COR-L47 (cell line): ENCODE measurements around the gene SF3B4.
"Not testable (repeated sequence)": the region's sequence is repeated elsewhere in the genome, so short reads cannot be mapped to it uniquely, and the experiment has no call there.

Experiments
- DNase-seq: peaks from one replicate; lab custom pipeline; 2025; lab: John Stamatoyannopoulos, UW

The SF3B4 gene, protein sequence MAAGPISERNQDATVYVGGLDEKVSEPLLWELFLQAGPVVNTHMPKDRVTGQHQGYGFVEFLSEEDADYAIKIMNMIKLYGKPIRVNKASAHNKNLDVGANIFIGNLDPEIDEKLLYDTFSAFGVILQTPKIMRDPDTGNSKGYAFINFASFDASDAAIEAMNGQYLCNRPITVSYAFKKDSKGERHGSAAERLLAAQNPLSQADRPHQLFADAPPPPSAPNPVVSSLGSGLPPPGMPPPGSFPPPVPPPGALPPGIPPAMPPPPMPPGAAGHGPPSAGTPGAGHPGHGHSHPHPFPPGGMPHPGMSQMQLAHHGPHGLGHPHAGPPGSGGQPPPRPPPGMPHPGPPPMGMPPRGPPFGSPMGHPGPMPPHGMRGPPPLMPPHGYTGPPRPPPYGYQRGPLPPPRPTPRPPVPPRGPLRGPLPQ

DNA sequence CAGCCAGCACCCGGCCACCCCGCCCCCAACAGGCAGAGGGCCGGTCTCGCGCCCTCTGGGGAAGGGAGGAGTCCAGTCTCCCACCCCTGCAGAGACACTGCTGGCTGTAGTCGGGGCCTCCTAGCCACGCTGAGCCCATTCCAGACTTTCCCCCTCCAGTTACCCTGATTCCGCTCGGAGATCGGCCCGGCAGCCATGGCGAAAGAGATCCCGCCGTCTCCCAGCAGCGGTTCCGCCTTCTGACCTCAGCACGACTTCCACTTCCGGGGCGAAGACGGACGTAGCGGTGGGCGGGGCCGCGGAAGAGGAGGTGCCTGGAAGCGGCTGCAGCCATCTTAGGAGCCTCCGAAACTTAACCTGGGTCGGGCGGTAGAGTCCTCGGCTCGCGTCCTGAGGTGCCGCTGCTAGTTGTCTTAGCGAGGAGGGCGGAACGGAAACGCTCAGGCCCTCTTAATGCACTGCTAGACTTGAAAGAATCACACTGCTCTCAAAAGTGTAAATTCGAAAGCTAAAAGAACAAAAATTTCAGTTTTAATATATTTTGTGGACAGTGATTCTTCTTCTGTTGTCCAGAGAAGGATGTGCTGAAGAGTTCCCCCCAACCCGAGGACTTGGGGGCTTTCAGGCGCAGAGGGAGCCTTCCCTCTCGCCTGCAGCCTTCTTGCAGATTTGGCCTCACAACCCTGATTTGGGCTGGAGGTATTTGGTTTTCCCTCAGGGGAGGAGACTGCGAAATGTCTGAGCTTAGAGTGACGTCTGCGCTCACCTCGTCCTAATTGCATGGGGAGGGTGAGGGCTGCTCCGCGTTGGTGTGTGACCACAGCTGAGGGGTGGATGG is at the start of gene SF3B4:
SF3B4 (minus strand) TSS at position 241 of the 838 bp plus-strand sequence; CDS start at position 197, 44 bp downstream.
- peak; percentile 89 for DNase-seq

DNA sequence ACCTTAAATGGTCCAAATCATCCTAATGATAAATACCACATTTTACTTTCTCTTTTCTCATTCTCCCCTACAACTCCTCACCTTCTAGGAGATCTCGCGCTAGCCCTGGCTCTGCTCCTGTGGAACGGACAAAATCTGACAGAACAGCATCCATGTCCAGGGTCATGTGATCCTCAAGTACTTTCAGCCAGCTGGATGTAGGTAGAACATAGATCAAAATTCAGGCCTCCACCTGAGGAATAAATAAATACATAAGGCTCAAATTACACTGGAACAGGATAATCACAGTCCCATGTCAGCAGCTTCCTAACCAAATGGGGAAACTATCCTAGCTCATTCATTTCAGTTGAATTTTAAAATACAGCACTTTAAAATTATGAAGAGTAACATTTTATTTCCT is 49.7 kb upstream of the SF3B4 start:
- DNase-seq = no peak

DNA sequence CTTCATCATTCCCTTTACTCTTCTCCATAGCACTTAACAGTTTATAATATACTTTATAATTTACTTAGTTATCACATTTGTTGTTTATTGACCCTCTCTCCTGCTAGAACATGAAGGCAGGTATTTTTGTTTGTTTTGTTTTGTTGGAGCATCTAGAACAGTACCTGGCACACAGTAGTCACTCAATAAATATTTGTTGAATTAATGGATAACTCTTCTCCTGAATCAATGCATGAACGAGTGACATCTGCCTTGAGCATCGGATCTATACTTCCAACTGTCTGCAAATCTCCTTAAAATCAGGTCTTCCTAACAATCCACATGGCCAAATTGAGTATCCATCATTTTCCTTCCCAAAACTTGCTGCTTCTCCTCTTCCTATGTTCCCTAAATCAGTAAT is 44.9 kb upstream of the SF3B4 start:
- DNase-seq = no peak

DNA sequence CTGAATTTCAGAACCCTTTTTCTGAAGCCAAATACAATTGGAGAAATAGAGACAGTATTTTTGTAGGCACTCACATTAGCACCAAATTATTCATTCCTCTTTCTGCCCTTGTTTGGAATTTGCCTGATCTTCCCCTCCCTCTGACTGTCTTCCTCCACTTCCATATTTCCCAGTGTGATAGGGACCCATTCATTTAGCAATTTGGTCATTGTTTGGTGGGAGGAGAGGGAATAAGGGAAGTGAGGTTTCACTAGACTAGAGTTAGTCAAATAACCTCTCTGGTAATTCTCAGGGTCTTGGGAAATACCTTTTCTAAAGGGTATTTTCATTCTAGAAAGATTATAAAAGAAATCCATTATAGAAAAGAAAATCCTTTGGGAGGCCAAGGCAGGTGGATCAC is 40.0 kb upstream of the SF3B4 start:
- DNase-seq = no peak

DNA sequence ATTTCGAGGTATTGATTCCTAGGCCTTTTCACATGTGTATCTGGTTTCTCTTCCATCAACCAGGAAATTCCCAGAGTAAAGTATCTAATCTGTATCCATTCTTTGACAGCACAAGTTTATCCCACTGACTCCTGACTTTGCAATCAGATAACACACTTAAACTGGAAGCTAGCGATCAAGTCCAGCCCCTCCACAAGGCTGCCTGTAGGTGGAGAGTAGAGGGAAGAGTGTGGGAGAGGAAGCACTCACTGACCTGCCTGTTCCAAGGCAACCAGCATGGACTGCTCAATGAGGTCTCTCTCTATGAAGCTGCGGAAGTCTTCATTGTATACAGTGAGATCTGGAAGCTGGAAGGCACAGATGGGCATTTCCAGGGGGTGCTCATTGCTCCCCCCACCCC is 39.4 kb upstream of the SF3B4 start:
- DNase-seq = no peak

DNA sequence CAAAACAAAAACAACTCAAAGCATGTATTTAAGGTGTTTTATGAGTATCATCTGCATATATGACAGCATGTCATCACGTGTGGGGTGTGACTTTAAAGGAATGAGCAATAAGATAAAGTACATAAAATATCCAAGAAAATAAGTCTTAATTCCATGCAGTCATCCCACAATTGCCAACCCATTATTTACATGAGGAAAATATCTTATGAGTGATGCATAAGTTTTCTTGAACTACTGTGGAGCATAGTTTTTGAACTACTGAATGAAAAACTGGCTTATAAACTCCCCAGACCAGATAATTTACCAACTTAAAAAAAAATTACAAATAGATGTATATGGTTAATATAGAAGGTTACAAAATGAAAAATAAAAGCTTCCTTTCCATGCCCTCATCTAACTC is 38.8 kb upstream of the SF3B4 start:
- no peak for DNase-seq

DNA sequence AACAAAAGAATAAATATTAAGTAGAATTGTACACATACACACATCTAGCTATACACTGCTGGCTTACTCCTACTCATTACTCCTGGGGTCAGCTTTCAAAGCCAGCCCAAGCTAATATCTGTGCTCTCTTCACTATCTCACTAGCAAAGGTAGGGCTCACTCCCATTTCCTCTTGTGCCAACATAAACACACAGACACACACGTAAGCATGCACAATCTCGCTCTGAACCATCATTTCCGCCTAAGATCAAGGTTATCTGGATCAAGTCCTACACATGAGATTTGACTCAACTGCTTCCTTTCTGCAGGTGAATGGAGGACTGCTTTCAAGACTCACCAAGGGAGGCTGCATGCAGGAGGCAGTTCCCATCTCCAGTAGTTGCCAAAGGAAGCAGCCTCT is 37.8 kb upstream of the SF3B4 start:
- DNase-seq = no peak

DNA sequence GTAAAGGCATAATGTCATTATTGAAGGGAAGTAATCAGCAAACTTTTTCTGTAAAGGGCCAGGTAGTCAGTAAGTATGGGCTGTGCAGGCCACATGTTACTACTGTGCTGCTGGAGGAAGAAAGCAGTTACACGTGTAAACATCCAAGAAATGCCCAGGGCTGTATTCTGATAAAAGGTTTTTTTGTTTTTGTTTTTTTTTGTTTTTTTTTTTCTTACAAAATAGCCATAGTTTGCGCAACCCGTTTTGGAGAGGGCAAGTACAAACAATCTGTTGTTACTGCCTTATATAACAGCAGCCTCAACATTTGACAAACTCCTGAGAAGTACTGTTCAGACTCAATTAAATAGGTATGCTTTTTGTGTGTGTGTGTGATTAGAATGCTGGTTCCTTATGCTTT is 35.8 kb upstream of the SF3B4 start:
- DNase-seq = no peak

DNA sequence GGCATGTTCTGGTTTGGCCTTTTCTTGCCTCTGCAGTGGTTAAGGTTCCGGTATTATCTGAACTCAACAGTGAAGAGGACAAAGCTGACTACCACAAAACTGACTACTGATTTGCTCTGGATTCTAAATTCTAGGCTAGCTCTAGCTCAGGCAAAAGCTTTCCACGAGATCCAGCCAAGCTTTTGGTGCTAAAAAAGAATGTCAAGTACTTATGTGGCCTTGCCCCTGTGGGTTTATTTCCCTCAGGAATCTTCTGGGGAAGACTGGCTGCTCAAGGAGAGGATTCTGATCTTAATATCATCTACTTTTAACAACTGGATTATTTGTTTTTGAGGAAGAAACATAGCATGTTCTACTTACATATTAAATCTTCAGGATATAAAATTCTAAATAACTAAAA is 35.1 kb upstream of the SF3B4 start:
- DNase-seq = no peak

DNA sequence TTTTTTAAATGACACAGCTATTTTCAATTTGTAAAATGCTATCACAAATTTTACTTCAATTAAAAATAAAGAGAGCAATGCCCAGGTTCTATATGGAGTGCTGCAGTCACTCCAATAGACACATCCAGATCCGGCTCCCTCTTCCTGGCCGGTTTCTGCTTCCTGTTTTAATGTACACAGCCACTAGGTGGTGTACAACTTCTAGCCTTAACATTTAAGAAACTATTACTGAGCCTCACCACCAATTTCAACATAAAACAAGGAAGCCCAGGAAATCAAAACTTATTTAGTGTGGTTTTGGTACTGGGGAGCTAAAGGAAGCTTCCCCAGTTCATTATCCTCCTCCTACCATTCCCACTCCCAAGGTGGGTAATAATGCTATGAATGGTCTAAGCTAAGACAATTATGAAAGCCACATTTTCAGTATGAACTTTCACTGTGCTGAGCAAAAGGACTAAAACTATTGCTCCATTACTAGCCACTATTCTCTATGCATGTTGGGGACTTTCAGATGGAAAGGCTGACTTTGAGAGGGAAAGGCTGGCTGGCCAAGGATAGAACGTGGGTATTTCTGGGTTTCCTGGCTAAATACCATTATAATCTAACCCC is 34.5 kb upstream of the SF3B4 start:
- DNase-seq = peak; percentile 47

DNA sequence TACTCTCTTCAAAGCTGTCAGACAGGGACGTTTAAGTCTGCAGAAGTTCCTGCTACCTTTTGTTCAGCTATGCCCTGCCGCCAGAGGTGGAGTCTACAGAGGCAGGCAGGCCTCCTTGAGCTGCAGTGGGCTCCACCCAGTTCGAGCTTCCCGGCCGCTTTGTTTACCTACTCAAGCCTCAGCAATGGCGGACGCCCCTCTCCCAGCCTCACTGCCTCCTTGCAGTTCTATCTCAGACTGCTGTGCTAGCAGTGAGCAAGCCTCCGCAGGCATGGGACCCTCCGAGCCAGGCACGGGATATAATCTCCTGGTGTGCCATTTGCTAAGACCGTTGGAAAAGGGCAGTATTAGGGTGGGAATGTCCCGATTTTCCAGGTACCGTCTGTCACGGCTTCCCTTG is 29.9 kb upstream of the SF3B4 start:
- not testable (repeated sequence) for DNase-seq

DNA sequence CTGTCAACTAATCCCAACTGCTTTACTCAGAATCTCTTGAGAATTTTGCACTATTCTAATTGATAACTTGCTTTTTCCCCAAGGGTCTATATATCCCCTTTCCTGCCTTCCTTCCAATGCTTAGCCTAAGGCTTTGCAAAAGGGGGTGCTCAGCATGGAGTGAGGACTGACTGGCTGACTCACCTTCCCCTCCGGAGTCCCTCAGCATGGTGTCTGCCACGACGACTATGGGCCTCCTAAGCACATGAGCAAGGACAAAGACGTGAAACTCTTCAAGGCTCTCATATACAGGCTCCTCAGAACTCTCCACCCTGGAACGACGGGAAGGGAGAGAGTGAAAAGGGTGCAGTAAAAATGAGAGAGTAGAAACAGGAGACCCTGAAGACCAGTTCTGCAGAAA is 22.3 kb upstream of the SF3B4 start:
- no peak for DNase-seq

DNA sequence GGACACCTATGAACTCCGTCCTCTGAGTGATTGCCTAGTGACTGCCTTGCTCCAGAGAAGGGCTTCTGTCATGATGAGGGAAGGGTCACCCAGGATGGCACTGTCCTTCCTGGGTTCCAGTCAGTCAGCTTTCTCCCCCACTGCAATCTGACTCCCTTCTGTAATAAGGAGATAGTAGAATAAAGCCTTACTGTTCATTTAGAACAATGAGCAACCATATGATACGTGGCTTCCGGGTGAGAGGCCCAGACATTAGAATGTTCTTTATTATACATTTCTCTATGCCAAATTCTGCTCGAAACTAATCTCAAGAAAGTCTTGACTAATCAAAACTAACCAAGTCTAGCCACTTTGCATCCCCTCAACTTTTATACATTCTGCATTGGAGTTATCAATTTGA is 17.6 kb upstream of the SF3B4 start:
- DNase-seq = no peak

DNA sequence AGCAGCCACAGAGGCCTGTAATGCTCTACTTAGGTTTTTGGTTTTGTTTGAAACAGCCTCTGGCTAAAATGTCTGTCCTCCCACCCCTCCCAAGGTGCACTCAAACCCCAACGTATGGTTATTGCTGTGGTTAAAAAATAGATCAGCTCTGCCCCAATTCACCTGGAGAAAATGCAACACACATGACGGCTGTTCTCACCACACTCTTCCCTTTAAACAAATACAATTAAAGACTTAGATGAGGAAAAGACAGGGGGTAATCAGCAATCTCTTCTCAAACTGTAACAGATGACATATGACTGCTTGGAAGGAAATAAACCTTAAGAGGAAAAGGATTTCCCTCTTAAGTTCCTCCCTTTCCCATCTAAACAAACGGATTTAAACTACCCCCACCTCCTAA is 15.3 kb upstream of the SF3B4 start:
- DNase-seq = no peak

DNA sequence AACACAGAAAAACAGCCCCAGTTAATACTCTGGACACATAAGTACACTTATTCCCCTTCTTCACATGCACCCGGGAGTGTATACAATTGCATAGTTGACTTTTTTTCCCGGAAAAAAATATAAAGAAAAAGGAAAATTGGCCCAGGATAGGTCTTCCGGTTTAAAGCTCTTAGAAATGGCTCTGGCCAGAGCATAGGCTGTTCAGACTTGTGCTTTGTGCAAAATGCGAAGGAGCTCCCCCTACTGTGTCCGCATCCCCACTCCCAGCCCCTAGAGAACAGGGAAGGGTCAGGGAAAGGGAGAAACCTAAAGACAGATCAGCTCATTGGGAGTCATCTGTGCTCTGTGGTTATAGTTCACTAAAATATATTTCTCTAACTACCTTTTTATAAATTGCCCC is 14.6 kb upstream of the SF3B4 start:
- no peak for DNase-seq

DNA sequence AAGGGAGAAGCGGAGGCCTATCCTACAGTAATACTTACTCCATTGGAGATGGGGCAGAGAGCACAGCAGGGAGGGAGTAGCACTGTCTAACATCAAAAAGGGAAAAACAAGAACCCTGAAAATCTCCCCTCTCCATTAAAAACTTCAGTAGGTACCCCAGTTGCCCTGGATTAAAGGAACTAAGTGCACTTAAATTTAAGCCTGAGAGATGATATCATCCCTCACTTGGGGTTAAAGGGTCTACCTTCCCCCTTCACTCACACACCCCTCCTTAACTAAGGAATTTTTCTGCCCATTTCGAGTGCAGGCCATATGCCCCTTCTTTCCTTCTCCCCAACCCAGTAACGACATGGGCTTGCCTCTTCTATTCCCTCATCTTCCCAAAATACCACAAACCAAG is 12.8 kb upstream of the SF3B4 start:
- no peak for DNase-seq

DNA sequence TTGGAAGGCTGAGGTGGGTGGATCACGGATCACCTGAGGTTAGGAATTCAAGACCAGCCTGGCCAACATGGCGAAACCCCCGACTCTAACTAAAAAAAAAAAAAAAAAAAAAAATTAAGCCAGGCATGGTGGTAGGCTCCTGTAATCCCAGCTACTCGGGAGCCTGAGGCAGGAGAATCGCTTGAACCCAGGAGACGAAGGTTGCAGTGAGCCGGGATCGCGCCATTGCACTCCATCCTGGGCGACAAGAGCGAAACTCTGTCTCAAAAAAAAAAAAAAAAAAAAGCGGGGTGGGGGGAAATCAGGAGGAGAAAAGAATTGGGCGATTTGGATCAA is 11.0 kb upstream of the SF3B4 start:
- DNase-seq = not testable (repeated sequence)

DNA sequence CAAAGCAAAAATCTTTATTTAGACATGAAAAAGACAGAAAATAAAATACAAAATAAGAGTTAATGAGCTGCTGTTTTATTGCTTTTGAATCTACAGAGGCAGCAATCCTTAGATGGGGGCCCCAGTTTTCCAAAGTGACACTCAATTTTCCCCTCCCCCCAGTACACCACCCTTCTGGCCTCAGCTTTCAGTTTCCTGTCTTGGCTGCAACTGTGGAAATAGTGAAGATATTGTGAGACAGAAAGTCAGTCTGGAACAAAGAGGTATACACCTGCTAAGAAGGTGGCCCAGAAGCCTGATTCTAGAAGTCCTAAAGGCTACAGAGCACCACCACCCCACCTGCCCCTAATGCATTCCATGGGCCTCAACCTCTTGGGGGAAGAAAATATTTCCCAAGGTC is 10.2 kb upstream of the SF3B4 start:
- no peak for DNase-seq

DNA sequence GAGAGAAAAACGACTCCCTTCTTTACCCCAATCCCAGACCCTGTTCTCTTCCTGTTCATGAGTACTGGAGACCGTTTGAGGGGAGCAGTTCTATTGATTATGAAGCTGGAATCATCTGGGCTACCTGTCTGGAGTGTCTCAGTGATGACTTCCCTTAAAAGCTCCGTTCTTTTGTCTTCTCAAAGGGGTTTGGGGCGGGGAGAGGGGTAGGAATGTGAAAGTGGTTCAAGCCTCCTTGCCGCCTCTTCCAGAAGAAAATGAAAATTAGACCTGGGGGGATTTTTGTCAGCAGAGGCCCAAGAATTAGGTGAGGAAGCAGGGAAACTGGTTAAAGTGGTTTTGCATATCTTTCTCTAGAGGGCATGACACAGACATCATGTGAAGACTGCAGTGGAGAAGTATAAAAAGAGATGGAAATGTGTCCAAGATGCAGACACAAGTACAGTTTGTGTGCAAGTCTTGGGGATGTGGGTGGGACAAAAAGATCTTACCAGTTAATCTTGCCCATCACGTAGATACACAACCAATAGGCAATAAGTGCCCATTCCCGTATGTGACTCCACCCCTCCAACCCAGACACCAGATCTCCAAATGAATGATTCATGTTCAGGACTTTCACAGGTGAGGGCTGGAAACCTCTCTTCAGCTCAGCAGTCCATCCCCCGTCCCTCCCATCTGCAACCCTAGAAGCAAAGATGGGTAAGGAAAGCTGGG is 9.5 kb upstream of the SF3B4 start:
- no peak for DNase-seq

DNA sequence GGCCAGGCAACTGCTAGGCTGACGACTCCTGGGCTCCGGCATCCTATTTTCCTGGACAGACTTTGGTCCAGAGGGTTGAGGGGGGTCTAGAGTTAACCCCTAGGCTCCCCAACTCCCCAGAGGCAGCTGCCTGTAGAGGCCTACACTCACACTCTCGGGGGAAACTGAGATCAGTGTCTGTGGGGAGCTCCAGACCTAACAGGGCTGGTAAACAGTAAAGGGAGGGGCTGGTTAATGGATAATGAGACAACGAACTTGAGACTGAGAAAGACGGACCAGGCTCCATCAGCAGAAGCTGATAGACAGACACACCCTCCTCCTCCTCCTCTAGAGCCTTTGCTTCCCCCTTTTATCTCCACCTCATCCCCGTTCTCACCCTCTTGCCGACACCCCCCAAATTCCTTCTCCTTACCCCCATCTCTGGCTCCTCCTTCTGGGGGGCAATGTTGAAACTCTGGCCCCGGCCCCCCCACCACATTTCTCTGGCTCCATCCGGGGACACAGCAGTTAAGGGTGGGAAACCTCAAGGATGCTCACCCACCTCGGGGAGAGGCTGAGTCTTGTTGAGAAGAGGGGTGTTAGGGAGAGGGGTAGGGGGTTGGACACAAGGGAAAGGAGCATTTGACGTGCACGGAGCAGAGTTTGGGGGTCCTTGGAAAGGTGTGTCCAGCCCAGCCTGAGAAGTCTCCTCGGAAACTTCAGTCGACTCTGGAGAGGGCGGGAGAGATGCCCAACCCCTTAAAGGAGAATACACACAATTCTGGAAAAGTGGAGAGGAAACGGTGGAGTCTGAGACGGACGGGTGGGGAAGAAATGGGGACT is 8.8 kb upstream of the SF3B4 start, which contains the start of gene MTMR11:
MTMR11 (minus strand) TSS at position 710 of the 822 bp plus-strand sequence; CDS start at position 478, 232 bp downstream.
- no peak for DNase-seq

DNA sequence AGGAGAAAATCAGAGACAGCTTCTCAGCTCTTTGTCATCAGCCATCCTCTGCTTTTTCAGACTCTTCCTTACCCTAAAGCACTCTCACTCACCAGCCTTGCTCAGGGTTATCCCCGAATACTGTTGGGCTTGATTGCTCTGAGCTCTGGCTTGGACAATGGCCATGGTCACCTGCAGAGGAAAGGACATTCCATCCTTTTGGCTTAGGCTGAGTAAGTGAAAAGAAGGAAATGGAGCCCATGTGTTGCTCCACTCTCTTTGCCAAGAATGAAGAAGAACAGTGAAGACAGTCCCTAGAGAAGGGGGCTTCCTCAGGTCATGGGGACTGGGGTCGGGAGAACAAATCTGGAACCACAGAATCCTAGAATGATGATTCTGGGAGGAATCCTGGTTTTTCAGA is 6.8 kb upstream of the SF3B4 start:
- DNase-seq = no peak
